ENCODE measurements around the gene CATSPER4.

Gene CATSPER4

DNA sequence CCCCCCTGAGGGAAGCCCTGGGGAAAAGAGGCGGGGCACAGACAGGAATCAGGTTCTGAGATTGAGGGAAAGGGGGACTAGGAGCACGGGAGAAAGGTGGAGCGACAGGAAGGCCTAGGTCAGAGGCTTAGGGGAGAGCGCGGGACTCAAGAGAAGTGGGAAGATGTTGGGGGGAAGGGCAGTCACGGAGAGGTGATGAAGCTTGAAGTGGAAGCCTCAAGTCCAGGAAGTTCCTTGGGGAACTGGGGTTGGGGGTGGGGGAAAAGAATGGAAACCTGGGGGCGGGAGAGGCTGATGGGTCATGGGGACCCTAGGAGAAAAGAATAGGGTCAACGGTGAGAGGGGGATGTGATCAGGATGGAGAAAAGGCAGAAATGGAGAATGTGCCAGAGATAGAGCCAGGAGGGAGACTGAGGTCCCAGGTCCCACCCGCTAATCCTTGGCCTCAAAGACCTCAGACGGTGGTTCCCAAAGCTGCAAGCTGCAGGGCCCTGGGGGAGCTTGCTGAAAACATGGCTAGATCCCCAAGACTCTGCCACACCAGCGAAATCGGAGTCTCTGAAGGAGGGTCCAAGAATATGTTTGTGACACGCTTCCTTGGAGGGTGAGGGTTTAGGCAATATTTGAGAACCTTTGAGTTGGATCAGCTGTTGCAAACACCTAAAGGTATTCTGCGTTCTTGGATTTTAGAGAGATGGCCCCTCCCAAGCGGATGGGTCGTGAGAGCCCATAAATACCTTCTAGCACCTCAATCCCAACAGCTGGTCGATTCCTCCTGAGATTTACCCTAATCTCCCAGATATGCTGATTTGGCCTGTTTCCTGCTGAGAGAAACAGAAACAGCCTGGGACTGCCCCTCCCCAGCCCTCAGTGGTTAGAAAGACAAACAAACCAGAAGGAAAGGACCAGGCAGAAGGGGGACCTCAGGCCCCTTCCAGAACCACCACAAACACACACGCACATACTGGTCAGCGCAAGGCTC lies 25.2 kb upstream of the CATSPER4 start:
- DNase-seq (ENCODE audit: low read depth), result no peak

DNA sequence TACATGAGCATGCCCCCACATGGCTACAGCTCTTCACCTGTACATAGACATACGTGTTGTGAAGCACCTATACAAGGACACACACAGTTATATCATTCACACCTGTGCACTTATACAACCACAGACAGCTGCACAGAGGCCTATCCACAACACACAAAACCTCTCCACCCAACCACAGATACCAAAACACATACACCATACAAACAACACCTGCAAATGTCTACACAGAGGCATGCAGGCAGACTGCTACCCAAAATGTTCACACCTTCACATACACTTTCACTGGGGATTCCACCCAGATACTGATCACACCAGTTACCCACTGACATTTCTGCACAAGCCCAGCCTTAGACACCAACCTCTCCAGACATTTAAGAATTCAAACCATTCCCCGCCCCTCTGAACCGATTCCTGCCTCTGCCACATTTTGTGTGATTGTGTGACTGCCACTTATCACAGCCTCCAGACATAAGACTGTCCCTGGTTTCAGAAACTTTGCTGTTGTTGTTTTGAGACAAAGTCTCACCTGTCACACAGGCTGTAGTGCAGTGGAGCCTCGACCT lies 23.6 kb upstream of the CATSPER4 start:
- no peak for DNase-seq (ENCODE audit: low read depth)

- no peak for DNase-seq (ENCODE audit: low read depth)
Measured at GRCh38 chr1:26168410-26169197, 21.8 kb upstream of the CATSPER4 start, which contains the start of gene C1orf232. Gene C1orf232, minus strand, starts transcription at chr1:26168963. Its CDS starts 464 bp downstream, at chr1:26168499.

- DNase-seq (ENCODE audit: low read depth), result no peak
Measured at GRCh38 chr1:26169198-26169554, 21.2 kb upstream of the CATSPER4 start.

- DNase-seq (ENCODE audit: low read depth), result peak; percentile 81
Measured at GRCh38 chr1:26169669-26170471, 20.5 kb upstream of the CATSPER4 start, which contains the start of gene ZNF593. Gene ZNF593, plus strand, starts transcription at chr1:26169908. Its CDS starts 76 bp downstream, at chr1:26169984.

GRCh38 chr1:26170472-26170821 lies 20.0 kb upstream of the CATSPER4 start:
- no peak for DNase-seq (ENCODE audit: low read depth)

DNA sequence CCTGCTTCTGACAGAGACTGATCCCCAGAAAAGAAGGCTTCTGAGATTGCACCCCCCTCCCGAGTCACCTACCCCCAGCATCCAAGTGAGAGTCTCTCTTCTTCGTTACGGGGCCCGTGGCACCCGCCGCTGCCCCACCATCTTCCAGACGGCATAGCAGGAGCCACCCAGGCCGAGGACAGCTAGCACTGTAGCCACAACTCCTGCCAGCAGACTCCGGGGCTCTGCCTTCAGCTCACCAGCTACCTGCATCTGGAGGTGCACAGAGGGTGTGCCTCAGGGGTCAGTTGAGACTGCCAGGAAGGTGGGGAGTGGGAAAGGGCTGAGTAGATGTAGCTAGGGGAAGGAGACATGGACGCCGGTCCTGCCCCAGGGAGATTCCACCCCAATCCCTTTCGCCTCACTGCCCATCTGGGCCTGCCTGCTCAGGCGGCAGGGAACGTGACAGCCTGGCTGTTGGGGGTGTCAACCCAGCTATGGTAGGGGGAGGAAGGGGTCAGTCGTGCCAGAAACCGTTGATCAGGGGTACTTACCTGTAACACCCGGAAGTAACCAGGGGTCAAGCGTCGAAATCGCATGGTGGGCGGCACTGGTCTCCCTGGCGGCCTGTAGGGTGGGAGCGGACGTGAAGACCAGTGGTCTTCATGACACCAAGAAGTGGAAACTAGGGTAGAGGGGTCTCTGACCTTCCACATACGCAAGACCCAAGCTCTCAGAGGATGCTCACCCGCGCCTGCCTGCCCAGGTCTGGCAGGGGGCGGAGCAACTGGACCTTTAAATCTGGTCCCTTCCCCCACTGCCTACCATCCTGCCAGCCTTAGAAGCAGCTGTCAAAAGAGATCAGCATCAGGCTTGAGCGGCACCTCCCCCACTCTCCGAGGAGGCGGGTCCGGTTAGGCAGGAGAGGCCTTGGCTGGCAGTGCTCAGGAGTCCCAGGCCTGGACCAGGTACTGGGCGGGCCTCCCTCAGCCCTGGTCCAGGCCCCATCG lies 19.0 kb upstream of the CATSPER4 start, which contains the start of gene ZNF593OS:
Gene ZNF593OS, minus strand, starts transcription at position 749 of the 989 bp plus-strand sequence. Its CDS starts 171 bp downstream, at position 578.
- DNase-seq (ENCODE audit: low read depth), result no peak

DNA sequence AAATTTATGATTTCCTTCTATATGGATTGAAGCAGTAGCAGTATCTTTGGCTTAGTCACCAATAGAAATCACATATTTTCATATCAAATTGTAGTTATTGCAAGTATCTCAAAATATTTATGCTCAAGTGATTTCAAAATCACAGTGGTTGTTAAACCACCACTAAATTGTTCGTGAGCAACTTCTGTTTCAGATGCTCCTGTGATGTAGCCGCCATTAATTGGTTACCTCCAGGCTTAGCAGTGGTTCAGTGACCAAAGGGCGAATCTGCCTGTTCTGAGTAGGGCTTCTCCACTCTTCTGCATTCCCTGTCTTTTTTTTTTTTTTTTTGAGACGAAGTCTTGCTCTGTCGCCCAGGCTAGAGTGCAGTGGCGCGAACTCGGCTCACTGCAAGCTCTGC lies 15.1 kb upstream of the CATSPER4 start:
- no peak for DNase-seq (ENCODE audit: low read depth)

GRCh38 chr1:26177182-26177684 lies 13.2 kb upstream of the CATSPER4 start, which contains the start of gene CNKSR1:
Gene CNKSR1, plus strand, starts transcription at chr1:26177491. Its CDS starts 57 bp downstream, at chr1:26177548.
- no peak for DNase-seq (ENCODE audit: low read depth)

- DNase-seq (ENCODE audit: low read depth), result no peak
Measured at GRCh38 chr1:26180010-26180506, 10.3 kb upstream of the CATSPER4 start.

- no peak for DNase-seq (ENCODE audit: low read depth)
Measured at GRCh38 chr1:26181586-26182382, 8.6 kb upstream of the CATSPER4 start.

GRCh38 chr1:26182383-26182696 lies 8.1 kb upstream of the CATSPER4 start:
- no peak for DNase-seq (ENCODE audit: low read depth)

DNA sequence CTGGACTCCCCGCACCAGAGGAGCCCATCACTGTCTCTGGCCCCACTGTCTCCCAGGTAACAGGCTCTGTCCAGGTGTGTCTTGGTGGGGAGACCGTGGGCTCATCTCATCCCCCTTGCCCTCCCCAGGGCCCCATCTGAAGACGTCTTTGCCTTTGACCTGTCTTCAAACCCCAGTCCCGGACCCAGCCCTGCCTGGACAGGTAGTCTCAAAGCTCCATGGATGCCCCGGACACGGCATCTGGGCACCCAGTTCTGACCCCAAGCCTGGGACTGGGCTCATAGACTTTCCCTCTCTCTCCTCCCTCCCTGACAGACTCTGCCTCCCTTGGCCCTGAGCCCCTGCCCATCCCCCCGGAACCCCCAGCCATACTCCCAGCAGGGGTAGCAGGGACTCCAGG lies 6.3 kb upstream of the CATSPER4 start:
- DNase-seq (ENCODE audit: low read depth), result no peak

DNA sequence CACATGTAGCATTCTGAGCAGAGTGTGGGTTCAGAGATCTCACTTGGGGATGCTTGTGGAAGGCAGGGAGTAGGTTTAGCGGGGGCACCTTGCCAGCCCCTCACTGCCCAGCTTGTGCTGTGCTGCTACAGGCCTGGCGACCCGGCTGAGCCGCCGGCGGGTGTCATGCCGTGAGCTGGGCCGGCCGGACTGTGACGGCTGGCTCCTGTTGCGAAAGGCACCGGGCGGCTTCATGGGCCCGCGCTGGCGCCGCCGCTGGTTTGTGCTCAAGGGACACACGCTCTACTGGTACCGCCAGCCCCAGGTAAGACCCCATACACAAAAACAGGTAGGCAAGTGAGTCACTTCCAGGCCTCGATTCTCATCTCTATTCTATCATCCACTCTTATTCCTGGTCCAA lies 5.5 kb upstream of the CATSPER4 start:
- DNase-seq (ENCODE audit: low read depth), result no peak

GRCh38 chr1:26187882-26188281 lies 2.5 kb upstream of the CATSPER4 start:
- no peak for DNase-seq (ENCODE audit: low read depth)

- no peak for DNase-seq (ENCODE audit: low read depth)
Measured at GRCh38 chr1:26188477-26188876, 1.9 kb upstream of the CATSPER4 start.

DNA sequence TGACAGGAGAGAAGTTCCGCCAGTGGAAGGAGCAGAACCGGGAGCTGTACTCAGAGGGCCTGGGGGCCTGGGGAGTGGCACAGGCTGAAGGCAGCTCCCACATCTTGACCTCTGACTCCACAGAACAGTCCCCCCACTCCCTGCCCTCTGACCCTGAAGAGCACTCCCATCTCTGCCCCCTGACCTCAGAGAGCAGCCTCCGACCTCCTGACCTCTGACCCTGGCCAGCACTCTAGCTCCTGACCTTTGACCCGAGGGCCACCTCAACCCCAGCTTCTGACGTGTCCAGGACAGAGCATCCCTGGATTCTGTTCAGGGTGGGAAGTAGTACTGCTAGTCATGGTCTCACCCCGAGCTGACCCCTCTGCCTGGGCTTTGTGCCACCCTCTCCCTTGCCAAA lies 1.1 kb upstream of the CATSPER4 start:
- no peak for DNase-seq (ENCODE audit: low read depth)

DNA sequence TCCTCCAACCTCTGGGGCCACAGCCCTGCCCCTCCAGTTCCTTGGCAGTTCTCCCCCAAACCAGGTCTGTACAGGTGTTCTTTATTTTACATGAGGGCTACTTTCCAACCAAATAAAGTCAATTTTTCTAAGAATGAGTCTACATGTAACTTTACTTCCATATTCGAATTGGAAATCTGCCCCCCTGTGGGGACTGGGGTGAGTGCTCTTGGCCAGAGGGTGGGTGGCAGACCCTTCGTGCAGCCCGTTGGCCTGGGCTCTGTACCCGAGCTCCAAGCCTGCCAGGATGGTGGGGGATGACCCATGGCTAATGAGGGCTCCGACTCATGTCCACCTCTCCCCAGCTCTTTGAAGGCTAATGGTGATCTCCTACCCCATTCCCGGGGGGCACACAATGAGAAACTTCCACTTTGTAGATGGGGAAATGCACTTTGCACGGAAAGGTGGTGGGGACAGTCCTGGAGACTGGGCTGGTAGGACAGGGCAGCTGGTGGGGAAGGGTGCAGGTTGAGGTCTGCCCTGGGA lies 589 bp upstream of the CATSPER4 start:
- no peak for DNase-seq (ENCODE audit: low read depth)

DNA sequence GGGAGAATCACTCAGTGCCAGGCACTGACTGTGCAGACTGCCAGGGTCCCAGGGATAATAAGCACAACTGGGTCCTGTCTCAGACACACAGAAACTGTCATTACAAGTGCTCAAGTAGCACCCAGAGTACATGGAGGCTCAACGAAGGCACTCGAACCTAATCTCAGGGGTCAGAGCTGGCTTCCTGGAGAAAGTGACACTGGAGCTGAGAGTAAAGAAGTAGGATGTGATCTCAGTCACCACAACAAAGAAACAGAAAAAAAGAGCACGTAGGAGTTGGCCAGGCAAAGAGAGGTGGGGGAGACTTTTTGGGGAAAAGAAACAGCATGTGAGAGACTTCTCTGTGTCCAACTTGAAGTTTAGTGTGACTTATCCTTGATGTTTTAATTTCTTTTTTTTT lies 1.3 kb downstream of the CATSPER4 start:
- DNase-seq (ENCODE audit: low read depth), result no peak
